ENCODE data around the gene CERT1.

GRCh38 chr5:75381456-75381855, 130.0 kb downstream of the CERT1 start:
- TF ChIP-seq, protein P1, sequence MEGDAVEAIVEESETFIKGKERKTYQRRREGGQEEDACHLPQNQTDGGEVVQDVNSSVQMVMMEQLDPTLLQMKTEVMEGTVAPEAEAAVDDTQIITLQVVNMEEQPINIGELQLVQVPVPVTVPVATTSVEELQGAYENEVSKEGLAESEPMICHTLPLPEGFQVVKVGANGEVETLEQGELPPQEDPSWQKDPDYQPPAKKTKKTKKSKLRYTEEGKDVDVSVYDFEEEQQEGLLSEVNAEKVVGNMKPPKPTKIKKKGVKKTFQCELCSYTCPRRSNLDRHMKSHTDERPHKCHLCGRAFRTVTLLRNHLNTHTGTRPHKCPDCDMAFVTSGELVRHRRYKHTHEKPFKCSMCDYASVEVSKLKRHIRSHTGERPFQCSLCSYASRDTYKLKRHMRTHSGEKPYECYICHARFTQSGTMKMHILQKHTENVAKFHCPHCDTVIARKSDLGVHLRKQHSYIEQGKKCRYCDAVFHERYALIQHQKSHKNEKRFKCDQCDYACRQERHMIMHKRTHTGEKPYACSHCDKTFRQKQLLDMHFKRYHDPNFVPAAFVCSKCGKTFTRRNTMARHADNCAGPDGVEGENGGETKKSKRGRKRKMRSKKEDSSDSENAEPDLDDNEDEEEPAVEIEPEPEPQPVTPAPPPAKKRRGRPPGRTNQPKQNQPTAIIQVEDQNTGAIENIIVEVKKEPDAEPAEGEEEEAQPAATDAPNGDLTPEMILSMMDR (conservative IDR thresholded peaks at IDR 0.05) = no peak
- TF ChIP-seq EZH2 (IDR thresholded peaks at IDR 0.05; ENCODE audit: low read depth) = no peak

Data from PC-9 (cell line).